GM23338 (cell line): Measurements from ENCODE around the gene PRODH2. TPM values are rescaled to one million over a fixed set of nuclear protein-coding genes. Genes with fewer than 3 reads are reported as not detected.

ENCODE experiments used
- ATAC-seq: fragments of 200-7000 bp; cut with Tn5 transposase; 3 replicates; pipeline ENCODE4 v1.9.1; 2020
- DNase-seq: peaks from one replicate; pipeline ENCODE4 v3.0.0-alpha.2; 2015; ENCODE audit warnings: low spot score
- H2AFZ ChIP-seq: fragments of 200-600 bp; sonication (generic); 2 replicates; pipeline ENCODE4 v1.8.0; 2016; ENCODE audit warnings: antibody characterized with exemption, mild to moderate bottlenecking, moderate library complexity
- H3F3A ChIP-seq: fragments of 200-600 bp; sonication (generic); replicated peaks from 2 replicates; pipeline ENCODE4 v1.8.0; 2017; ENCODE audit warnings: antibody characterized with exemption, mixed run types, low read depth
- H3K27ac ChIP-seq: fragments of 200-600 bp; sonication (generic); 2 replicates; pipeline ENCODE4 v1.6.1; 2016; ENCODE audit warnings: low read depth
- H3K27me3 ChIP-seq: fragments of 200-600 bp; sonication (generic); 2 replicates; pipeline ENCODE4 v1.8.0; 2016; ENCODE audit warnings: mild to moderate bottlenecking, mixed run types, moderate library complexity; ENCODE audit not compliant: insufficient read depth
- H3K36me3 ChIP-seq: fragments of 200-600 bp; sonication (generic); 2 replicates; pipeline ENCODE4 v1.8.0; 2016; ENCODE audit warnings: mild to moderate bottlenecking; ENCODE audit not compliant: insufficient read depth
- H3K4me1 ChIP-seq: fragments of 200-600 bp; sonication (generic); 2 replicates; pipeline ENCODE4 v1.8.0; 2016; ENCODE audit warnings: mild to moderate bottlenecking, moderate library complexity; ENCODE audit not compliant: insufficient read depth
- H3K4me2 ChIP-seq: fragments of 200-600 bp; sonication (generic); 2 replicates; pipeline ENCODE4 v1.7.1; 2017; ENCODE audit warnings: mixed run types
- H3K4me3 ChIP-seq: fragments of 200-600 bp; sonication (generic); 2 replicates; pipeline ENCODE4 v1.6.1; 2016; ENCODE audit warnings: mixed run types
- H3K79me2 ChIP-seq: fragments of 200-600 bp; sonication (generic); replicated peaks from 2 replicates; pipeline ENCODE4 v1.8.0; 2017; ENCODE audit warnings: mild to moderate bottlenecking; ENCODE audit not compliant: insufficient read depth
- H3K9me2 ChIP-seq: fragments of 200-600 bp; sonication (generic); 2 replicates; pipeline ENCODE4 v1.8.0; 2017; ENCODE audit not compliant: insufficient read depth
- H4K20me1 ChIP-seq: fragments of 200-600 bp; sonication (generic); replicated peaks from 2 replicates; pipeline ENCODE4 v1.8.0; 2017; ENCODE audit warnings: mild to moderate bottlenecking; ENCODE audit not compliant: insufficient read depth
- H3K27ac Mint-ChIP-seq: 2 replicates; pipeline ENCODE4 v1.8.0; 2020; ENCODE audit warnings: inconsistent platforms, mild to moderate bottlenecking, moderate library complexity, mixed read lengths
- H3K27me3 Mint-ChIP-seq: 3 replicates; pipeline ENCODE4 v1.8.0; 2022; ENCODE audit warnings: low read depth, mild to moderate bottlenecking, moderate library complexity, mixed read lengths, inconsistent platforms; ENCODE audit not compliant: insufficient read depth, poor library complexity
- H3K36me3 Mint-ChIP-seq: 3 replicates; pipeline ENCODE4 v1.8.0; 2021; ENCODE audit warnings: low read depth, mild to moderate bottlenecking, inconsistent platforms, moderate library complexity, mixed read lengths
- H3K4me1 Mint-ChIP-seq: 3 replicates; pipeline ENCODE4 v1.8.0; 2020; ENCODE audit warnings: mild to moderate bottlenecking, inconsistent platforms, mixed read lengths
- H3K4me3 Mint-ChIP-seq: 3 replicates; pipeline ENCODE4 v1.8.0; 2021; ENCODE audit warnings: moderate library complexity, mild to moderate bottlenecking, inconsistent platforms, mixed read lengths
- H3K9me3 Mint-ChIP-seq: 3 replicates; pipeline ENCODE4 v1.8.0; 2020; ENCODE audit warnings: moderate library complexity, mild to moderate bottlenecking, inconsistent platforms, mixed read lengths
- CREB1 ChIP-seq: fragments of 250-450 bp; sonication (Bioruptor Pico); IDR thresholded peaks from 2 replicates; pipeline ENCODE4 v1.5.0; 2020; ENCODE audit warnings: low read depth, mild to moderate bottlenecking, moderate library complexity
- CTCF ChIP-seq, 2 experiments: fragments of 200-600 bp in 1 of 2; sonication (generic) in 1 of 2; conservative IDR thresholded peaks; 2 replicates each; pipeline versions ENCODE4 v1.5.1 to v1.6.1; 2016 to 2017; ENCODE audit warnings: antibody characterized with exemption in 2 of 2, low read depth in 2 of 2, mild to moderate bottlenecking in 2 of 2, moderate library complexity in 1 of 2
- JUNB ChIP-seq: IDR thresholded peaks from one replicate; pipeline ENCODE4 v1.6.1; 2016; ENCODE audit warnings: antibody characterized with exemption; ENCODE audit not compliant: unreplicated experiment
- POLR2AphosphoS5 ChIP-seq: IDR thresholded peaks from 2 replicates; pipeline ENCODE4 v1.6.1; 2016; ENCODE audit warnings: antibody characterized with exemption, low read depth
- ZNF331 ChIP-seq: fragments of 250-450 bp; sonication (Bioruptor Pico); IDR thresholded peaks from 2 replicates; pipeline ENCODE4 v1.5.0; 2020; ENCODE audit warnings: low read depth, mild to moderate bottlenecking, moderate library complexity
- ZNF462 ChIP-seq: fragments of 250-450 bp; sonication (Bioruptor Pico); IDR thresholded peaks from 2 replicates; pipeline ENCODE4 v1.5.0; 2020; ENCODE audit warnings: mild to moderate bottlenecking, moderate library complexity
- polyA plus RNA-seq: library from polyadenylated mRNA; unstranded; fragments of >200 nt; fragmentation: Nextera tagmentation; extraction: Ambion mirVana; gene quantifications from 2 replicates; pipeline ENCODE4 v1.2.1, GENCODE V29; 2016
- total RNA-seq: library from RNA; depleted of rRNA; stranded (reverse); fragments of >200 nt; shearing (Covaris generic); gene quantifications from 2 replicates; pipeline ENCODE4 v1.2.3, GENCODE V29; 2014
- TF ChIP-seq, protein P1 (sequence below): IDR thresholded peaks from one replicate; pipeline ENCODE4 v1.6.1; 2018; ENCODE audit warnings: antibody characterized with exemption; ENCODE audit not compliant: unreplicated experiment

PRODH2 gene
- total and polyA plus RNA-seq, 2 experiments from 2014 or later = not detected

DNA sequence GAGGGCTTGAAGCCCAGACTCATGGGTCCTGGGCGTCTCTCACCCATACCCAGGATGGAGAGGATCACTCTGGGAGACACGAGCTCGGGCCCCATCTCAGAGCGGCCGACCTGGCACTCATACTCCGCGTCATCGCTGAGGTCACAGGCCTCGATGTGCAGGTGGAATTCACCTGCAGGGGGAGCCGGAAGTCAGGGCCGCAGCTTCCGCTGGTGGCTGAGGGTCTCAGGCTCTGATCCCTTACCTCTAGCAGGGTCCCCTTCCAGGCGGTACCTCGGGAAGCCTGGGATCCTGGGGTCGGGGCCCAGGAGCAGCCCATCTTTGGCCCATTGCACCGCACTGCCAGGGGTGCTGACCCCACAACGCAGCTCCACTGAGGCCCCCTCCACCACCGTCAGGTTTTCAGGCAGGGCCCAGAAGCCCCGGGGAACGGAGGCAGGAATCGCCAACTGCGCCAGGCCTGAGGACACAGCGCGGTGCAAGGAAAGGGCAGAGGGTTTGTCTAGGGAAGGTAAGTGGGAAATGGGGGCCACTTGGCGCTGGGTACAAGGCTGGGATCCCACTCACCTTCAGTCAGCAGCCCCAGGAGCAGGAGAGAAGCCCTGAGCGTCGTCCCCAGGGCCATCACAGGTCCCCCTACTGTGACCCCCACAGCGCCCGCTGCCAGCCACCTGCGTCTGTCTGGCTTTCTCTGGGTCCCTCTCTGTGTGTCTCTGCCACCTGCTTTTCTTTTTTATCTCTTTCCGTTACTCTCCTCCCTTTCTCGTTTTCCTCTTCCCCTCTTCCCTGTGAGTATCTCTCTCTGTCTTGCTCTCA is 38.8 kb upstream of the PRODH2 start:
- H3K9me3 Mint-ChIP-seq = no peaks in the 10 kb centered on the region
- no peaks in the 10 kb centered on the region for H3K79me2 ChIP-seq
- H3K27me3 Mint-ChIP-seq = peaks cover 43% of the 10 kb centered on the region
- no peaks in the 10 kb centered on the region for H4K20me1 ChIP-seq
- peak overlapping the region; percentile 97 for H2AFZ ChIP-seq
- H3K4me1 Mint-ChIP-seq = peaks cover 30% of the 10 kb centered on the region
- ATAC-seq (peak; percentile 76), DNase-seq (peak; percentile 90)
- TF ChIP-seq CTCF (conservative IDR thresholded peaks at IDR 0.05; ENCODE audit: low read depth in 2 of 2) = peak; percentile 61 to 78
- peak; percentile 39; the same call in 1 of the 2 replicates for TF ChIP-seq POLR2AphosphoS5
- TF ChIP-seq JUNB = no peak
- TF ChIP-seq, protein P1, sequence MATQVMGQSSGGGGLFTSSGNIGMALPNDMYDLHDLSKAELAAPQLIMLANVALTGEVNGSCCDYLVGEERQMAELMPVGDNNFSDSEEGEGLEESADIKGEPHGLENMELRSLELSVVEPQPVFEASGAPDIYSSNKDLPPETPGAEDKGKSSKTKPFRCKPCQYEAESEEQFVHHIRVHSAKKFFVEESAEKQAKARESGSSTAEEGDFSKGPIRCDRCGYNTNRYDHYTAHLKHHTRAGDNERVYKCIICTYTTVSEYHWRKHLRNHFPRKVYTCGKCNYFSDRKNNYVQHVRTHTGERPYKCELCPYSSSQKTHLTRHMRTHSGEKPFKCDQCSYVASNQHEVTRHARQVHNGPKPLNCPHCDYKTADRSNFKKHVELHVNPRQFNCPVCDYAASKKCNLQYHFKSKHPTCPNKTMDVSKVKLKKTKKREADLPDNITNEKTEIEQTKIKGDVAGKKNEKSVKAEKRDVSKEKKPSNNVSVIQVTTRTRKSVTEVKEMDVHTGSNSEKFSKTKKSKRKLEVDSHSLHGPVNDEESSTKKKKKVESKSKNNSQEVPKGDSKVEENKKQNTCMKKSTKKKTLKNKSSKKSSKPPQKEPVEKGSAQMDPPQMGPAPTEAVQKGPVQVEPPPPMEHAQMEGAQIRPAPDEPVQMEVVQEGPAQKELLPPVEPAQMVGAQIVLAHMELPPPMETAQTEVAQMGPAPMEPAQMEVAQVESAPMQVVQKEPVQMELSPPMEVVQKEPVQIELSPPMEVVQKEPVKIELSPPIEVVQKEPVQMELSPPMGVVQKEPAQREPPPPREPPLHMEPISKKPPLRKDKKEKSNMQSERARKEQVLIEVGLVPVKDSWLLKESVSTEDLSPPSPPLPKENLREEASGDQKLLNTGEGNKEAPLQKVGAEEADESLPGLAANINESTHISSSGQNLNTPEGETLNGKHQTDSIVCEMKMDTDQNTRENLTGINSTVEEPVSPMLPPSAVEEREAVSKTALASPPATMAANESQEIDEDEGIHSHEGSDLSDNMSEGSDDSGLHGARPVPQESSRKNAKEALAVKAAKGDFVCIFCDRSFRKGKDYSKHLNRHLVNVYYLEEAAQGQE = no peak
- TF ChIP-seq ZNF331 = no peak
- peak; percentile 95 for TF ChIP-seq CREB1 (CRISPR knock-in tag)
- TF ChIP-seq ZNF462 (CRISPR knock-in tag) = no peak
- no peaks in the 10 kb centered on the region for H3K36me3 ChIP-seq
- 0 out of 2 replicates have a peak, but pooled peaks cover 3% of the 10 kb centered on the region for H3F3A ChIP-seq
- H3K4me3 ChIP-seq = peak overlapping the region; percentile 48
- peak overlapping the region; percentile 70 for H3K4me2 ChIP-seq
- peak overlapping the region; percentile 64 for H3K4me3 Mint-ChIP-seq
- H3K27ac ChIP-seq = no peak overlapping the region
- H3K27ac Mint-ChIP-seq = peak overlapping the region; percentile 91; the same call in 1 of the 2 replicates
- peaks cover 28% of the 10 kb centered on the region for H3K4me1 ChIP-seq
- no peaks in the 10 kb centered on the region for H3K9me2 ChIP-seq
- no peaks in the 10 kb centered on the region; the same call in 2 of the 3 replicates for H3K36me3 Mint-ChIP-seq
- H3K27me3 ChIP-seq = peaks cover 18% of the 10 kb centered on the region
